Mesenteric fat pad (tissue), 1 donor: ENCODE results near the gene POLR3A. TPM values are rescaled to one million over a fixed set of nuclear protein-coding genes. Genes with fewer than 3 reads are reported as not detected.

ENCODE experiments used
- DNase-seq: peaks from one replicate; pipeline ENCODE4 v3.0.0-alpha.2; 2020; ENCODE audit warnings: low spot score
- total RNA-seq: library from RNA; stranded (reverse); fragmentation: NEBNext Ultra II Directional; extraction: Animal tissue kit (Norgen Biotek cat#: 25700); gene quantifications from one replicate; pipeline ENCODE4 v1.2.1, GENCODE V29; 2021
- donor health status: DM: yes; HTN: yes; CAD: no.

POLR3A gene
- total RNA-seq, 1 donor from 2014 or later: 12.0 TPM

- DNase-seq: no peak
These were observed 18.1 kb upstream of the POLR3A start for GRCh38 chr10:78047314-78047891.

- no peak for DNase-seq
These were observed 17.5 kb upstream of the POLR3A start for GRCh38 chr10:78046711-78047269.

GRCh38 chr10:78045856-78046255 lies 16.5 kb upstream of the POLR3A start:
- no peak for DNase-seq

GRCh38 chr10:78045237-78045636 lies 15.9 kb upstream of the POLR3A start:
- DNase-seq: no peak

- no peak for DNase-seq
These were observed 15.4 kb upstream of the POLR3A start for GRCh38 chr10:78044699-78045098.

- no peak for DNase-seq
These were observed 14.9 kb upstream of the POLR3A start for GRCh38 chr10:78044179-78044578.

GRCh38 chr10:78042752-78043104 lies 13.4 kb upstream of the POLR3A start:
- no peak for DNase-seq

GRCh38 chr10:78042058-78042751 lies 12.9 kb upstream of the POLR3A start:
- no peak for DNase-seq

GRCh38 chr10:78041170-78042057 lies 12.1 kb upstream of the POLR3A start:
- no peak for DNase-seq

GRCh38 chr10:78039743-78040142 lies 10.4 kb upstream of the POLR3A start:
- DNase-seq: no peak

- no peak for DNase-seq
These were observed 9.7 kb upstream of the POLR3A start for GRCh38 chr10:78038791-78039547.

- no peak for DNase-seq
These were observed 8.8 kb upstream of the POLR3A start for GRCh38 chr10:78038105-78038504.

GRCh38 chr10:78035933-78036583 lies 6.7 kb upstream of the POLR3A start:
- no peak for DNase-seq

- no peak for DNase-seq
These were observed 6.1 kb upstream of the POLR3A start for GRCh38 chr10:78035437-78035836.

GRCh38 chr10:78035025-78035424 lies 5.7 kb upstream of the POLR3A start:
- DNase-seq: no peak

- peak; percentile 96 for DNase-seq
These were observed 4.5 kb upstream of the POLR3A start, which contains the start of gene RPS24 for GRCh38 chr10:78033637-78034470. RPS24 (plus strand) TSS chr10:78033863; CDS start chr10:78033902, 39 bp downstream.

- DNase-seq: no peak
These were observed 4.0 kb upstream of the POLR3A start for GRCh38 chr10:78033387-78033636.

GRCh38 chr10:78028438-78029268 lies 662 bp downstream of the POLR3A start:
- no peak for DNase-seq
